Skeletal muscle tissue (tissue), 4 donors: Measurements from ENCODE around the gene SCRN1. TPM values are rescaled to one million over a fixed set of nuclear protein-coding genes. Genes with fewer than 3 reads are reported as not detected.

Source experiments
- H3K27ac ChIP-seq: one replicate; pipeline ENCODE4 v1.7.0; 2013; ENCODE audit warnings: mild to moderate bottlenecking, low read depth, low read length, inconsistent platforms
- H3K27me3 ChIP-seq, 3 donors: one replicate each; pipeline ENCODE4 v1.7.0; 2013; ENCODE audit warnings: low read length in 3 of 3; ENCODE audit not compliant: control insufficient read depth in 3 of 3, insufficient read depth in 3 of 3
- H3K36me3 ChIP-seq, 3 donors: one replicate each; pipeline ENCODE4 v1.7.0; 2013; ENCODE audit warnings: low read length in 3 of 3; ENCODE audit not compliant: control insufficient read depth in 3 of 3, insufficient read depth in 3 of 3
- H3K4me1 ChIP-seq, 3 donors: one replicate each; pipeline ENCODE4 v1.7.0; 2013; ENCODE audit warnings: low read length in 3 of 3, mild to moderate bottlenecking in 3 of 3; ENCODE audit not compliant: control insufficient read depth in 3 of 3, insufficient read depth in 3 of 3
- H3K4me3 ChIP-seq, 3 donors: one replicate each; pipeline ENCODE4 v1.7.0; 2013; ENCODE audit warnings: low read length in 3 of 3
- H3K9ac ChIP-seq, 3 donors: one replicate each; pipeline ENCODE4 v1.7.0; 2013; ENCODE audit warnings: low read length in 3 of 3, mild to moderate bottlenecking in 3 of 3, moderate library complexity in 2 of 3, low read depth in 1 of 3
- H3K9me3 ChIP-seq, 3 donors: one replicate each; pipeline ENCODE4 v1.7.0; 2013; ENCODE audit warnings: low read length in 3 of 3; ENCODE audit not compliant: control insufficient read depth in 3 of 3
- total RNA-seq: library from RNA; depleted of rRNA; stranded (reverse); fragments of >200 nt; gene quantifications from one replicate; pipeline ENCODE4 v1.2.3, GENCODE V29; 2014
- donor health status: Osteomylitis.

The SCRN1 gene
- total RNA-seq, 1 donor from 2014 or later: 20.4 TPM

DNA sequence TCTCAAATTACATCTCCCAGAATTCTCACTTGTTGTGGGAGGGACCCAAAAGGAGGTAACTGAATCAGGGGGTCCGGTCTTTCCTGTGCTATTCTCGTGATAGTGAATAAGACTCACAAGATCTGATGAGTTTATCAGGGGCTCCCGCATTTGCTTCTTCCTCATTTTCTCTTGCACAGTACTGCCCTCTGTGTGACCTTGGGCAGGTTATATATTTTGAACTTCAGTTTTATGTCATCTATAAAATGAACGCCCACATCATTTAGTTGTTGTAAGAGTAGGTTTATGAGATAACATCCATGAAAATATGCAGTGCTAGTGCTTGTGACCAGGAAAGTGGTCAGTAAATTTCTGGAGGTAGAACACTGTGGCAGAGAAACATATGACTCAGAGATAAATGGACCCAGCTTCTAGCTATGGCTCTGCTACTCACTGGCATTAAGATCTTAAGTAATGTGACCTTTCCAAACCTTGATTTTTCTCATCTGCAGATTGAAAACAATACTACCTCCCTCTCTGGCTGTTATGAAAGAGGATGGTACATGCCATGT is 44.3 kb downstream of the SCRN1 start:
- Histone ChIP-seq H3K36me3 (peaks cover 0 to 3% (median 2%) of the 10 kb centered on the region in 3 donors), H3K27me3 (no peaks in the 10 kb centered on the region), H3K27ac (no peak overlapping the region), H3K9ac (no peak overlapping the region), H3K4me3 (no peak overlapping the region), H3K4me1 (no peaks in the 10 kb centered on the region), H3K9me3 (no peaks in the 10 kb centered on the region)

DNA sequence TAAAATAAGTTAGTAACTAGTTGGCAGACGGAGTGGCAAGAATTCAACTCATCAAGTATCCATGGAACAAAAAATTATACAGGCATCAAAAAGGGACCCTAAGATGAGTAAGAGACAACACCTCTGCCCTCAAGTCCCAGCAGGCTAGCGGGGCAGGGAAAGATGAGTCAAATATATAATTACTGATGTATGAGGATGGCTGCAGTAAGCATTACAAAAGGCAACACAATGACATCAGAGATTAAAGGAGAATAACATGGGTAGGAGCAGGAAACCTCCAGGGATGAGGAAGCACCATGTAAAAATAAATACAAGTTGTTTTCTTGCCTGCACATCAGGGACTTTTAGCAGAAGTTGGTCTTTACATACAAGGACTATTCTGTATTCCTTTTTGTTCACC is 49.4 kb downstream of the SCRN1 start:
- Histone ChIP-seq H3K9me3 (no peaks in the 10 kb centered on the region), H3K4me1 (no peaks in the 10 kb centered on the region), H3K9ac (no peak overlapping the region), H3K27ac (no peak overlapping the region), H3K27me3 (no peaks in the 10 kb centered on the region), H3K36me3 (peaks cover 0 to 6% (median 2%) of the 10 kb centered on the region in 3 donors), H3K4me3 (no peak overlapping the region)

DNA sequence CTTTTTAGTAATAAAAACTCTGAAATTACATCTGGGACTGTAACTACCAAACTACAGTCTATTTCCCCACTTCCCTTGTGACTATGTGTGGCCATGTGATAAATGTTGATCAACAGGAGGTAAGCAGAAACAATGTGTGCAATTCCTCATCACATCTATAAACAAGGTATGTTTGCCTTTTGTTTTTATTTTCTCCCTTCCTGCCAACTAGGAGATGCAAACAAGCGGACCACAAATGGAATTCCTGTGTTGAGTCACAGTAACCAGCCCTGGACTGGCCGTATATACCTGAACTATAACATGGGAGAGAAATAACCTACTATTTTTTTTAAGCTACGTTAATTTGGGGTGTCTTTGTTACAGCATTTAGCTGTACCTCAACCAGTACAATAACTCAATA is 52.5 kb downstream of the SCRN1 start:
- no peaks in the 10 kb centered on the region for H3K27me3 ChIP-seq
- H3K27ac ChIP-seq: no peak overlapping the region
- no peak overlapping the region for H3K9ac ChIP-seq
- H3K36me3 ChIP-seq: peaks cover 0 to 8% (median 2%) of the 10 kb centered on the region in 3 donors
- no peaks in the 10 kb centered on the region for H3K9me3 ChIP-seq
- H3K4me1 ChIP-seq: no peaks in the 10 kb centered on the region
- no peak overlapping the region for H3K4me3 ChIP-seq

DNA sequence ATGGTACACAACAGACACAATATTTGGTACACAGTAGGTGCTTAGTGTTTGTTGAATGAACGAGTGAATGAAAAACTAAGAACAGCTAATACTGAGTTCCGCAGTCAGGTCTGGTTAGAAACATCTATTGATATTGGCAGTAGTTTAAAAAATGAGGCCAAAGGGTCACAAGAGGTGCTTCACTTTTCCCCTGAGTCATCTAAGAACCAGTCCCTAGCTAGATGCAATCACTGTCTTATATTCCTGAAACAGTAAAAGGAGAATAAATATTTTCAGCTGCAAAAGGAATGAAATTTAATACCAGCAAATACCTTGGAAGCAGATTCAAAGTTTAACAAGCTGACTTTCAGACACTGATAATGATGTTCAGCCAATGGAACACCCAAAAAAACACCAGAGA is 54.5 kb downstream of the SCRN1 start:
- peaks cover 0 to 5% (median 0%) of the 10 kb centered on the region in 3 donors for H3K27me3 ChIP-seq
- H3K9ac ChIP-seq: no peak overlapping the region
- no peaks in the 10 kb centered on the region for H3K9me3 ChIP-seq
- H3K27ac ChIP-seq: no peak overlapping the region
- no peak overlapping the region for H3K4me3 ChIP-seq
- H3K4me1 ChIP-seq: no peaks in the 10 kb centered on the region
- H3K36me3 ChIP-seq: peaks cover 0 to 8% (median 2%) of the 10 kb centered on the region in 3 donors

DNA sequence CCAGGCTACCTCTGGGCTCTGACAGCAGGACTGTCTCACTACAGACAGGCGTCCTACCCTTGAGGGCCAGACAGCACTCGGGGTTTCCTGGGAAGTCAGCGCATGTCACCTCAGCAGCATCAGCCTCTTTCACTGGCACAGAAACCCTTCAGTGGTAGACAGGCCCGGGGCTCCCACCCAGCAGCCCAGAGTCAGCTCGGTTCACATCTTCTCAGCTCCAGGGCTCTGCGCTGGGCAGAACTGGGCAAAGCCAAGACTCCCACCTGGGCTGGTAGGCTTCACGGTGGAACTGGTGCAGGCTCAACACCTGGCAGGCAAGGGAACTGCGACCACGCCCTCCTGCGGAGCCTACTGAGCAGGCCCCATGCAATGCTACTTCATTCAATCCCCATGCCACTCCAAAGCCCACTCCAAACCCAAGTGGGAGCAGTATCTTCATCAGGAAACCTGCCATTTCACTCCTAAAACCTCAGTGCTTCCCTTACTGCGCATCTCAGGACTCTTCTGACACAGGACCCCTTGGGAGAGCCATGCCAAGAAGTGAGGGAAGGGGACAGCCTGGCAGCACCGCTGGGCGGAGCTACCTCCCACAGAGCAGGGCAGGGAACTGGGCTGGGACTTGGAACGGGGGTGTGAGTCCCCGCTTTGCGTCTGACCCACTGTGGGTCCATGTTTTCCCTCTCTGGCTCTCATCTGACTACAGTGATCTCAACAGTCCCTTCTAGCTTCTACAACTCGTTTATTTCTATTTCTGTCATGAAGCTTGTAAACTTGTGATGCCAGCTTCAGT is 60.4 kb downstream of the SCRN1 start:
- H3K9ac ChIP-seq: no peak overlapping the region
- H3K36me3 ChIP-seq: peaks cover 0 to under 1% (median 0%) of the 10 kb centered on the region in 3 donors
- peaks cover 0 to 5% (median 0%) of the 10 kb centered on the region in 3 donors for H3K27me3 ChIP-seq
- H3K4me1 ChIP-seq: peaks cover 0 to 2% (median 0%) of the 10 kb centered on the region in 3 donors
- no peak overlapping the region for H3K27ac ChIP-seq
- no peak overlapping the region for H3K4me3 ChIP-seq
- H3K9me3 ChIP-seq: no peaks in the 10 kb centered on the region

DNA sequence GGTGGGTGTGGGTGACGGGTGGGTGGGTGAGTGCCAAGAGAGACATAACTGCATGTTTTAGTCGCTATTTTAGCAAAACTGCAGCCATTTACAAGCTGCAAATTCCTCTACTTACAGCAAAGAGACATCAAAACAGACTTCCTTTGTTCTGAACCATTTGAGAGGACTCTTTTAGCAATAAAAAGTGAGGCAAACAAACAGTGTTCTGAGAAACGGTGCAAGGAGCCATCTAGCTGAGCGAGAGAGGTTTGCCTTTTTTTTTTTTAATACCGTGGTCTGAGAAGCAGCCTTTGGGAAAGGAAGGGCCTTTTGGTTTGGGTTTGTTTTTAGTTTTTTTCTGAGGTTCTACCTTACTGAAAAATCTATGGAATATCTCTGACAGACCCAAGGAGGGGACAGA is 62.9 kb downstream of the SCRN1 start:
- Histone ChIP-seq H3K4me1 (peaks cover 0 to 10% (median 0%) of the 10 kb centered on the region in 3 donors), H3K9ac (no peak overlapping the region), H3K27ac (no peak overlapping the region), H3K27me3 (peaks cover 0 to 5% (median 0%) of the 10 kb centered on the region in 3 donors), H3K9me3 (no peaks in the 10 kb centered on the region), H3K4me3 (no peak overlapping the region), H3K36me3 (peaks cover 0 to 5% (median 0%) of the 10 kb centered on the region in 3 donors)

DNA sequence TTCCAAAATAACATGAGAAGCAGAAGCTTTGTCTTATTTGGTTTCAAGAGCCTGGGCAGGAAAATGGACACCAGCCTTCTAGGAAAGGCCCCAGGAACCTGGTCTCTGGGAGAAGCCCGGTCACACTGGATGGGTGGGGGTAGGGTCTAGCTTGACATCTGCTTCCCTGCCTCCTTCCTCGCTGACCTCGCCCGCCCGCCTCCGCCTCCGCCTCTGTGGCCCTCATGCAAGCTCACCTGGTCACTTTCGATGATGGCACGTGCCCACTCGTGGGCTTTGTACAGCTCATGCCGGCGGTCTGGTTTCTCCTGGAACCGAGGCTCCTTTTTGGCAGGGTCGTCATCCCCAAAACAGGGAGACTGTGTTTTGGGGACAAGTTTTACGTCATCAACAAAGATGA is 63.4 kb downstream of the SCRN1 start:
- Histone ChIP-seq H3K4me3 (no peak overlapping the region), H3K9me3 (no peaks in the 10 kb centered on the region), H3K27me3 (peaks cover 0 to 5% (median 0%) of the 10 kb centered on the region in 3 donors), H3K36me3 (peaks cover 0 to 5% (median 0%) of the 10 kb centered on the region in 3 donors), H3K9ac (no peak overlapping the region), H3K4me1 (peaks cover 0 to 10% (median 0%) of the 10 kb centered on the region in 3 donors), H3K27ac (no peak overlapping the region)

DNA sequence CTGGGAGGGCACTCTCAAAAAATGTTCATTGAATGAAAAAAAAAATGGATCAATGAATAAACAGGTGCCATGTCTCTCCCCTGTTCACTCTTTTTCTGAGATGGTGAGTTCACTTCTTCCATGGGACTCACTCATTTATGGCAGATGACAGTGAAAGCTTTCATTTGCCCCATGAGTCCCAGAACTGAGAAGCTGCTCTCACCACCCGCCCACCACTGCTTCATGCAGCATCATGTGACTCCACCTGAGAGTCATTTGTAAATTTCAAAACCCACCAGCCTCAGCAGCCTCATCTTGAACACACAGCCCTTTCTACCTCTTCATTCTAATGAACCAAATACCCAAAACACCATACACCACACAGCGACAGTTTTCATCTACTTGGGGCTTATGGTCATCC is 64.9 kb downstream of the SCRN1 start:
- Histone ChIP-seq H3K27me3 (no peaks in the 10 kb centered on the region), H3K36me3 (peaks cover 0 to 5% (median 2%) of the 10 kb centered on the region in 3 donors), H3K4me1 (peaks cover 0 to 10% (median 0%) of the 10 kb centered on the region in 3 donors), H3K27ac (no peak overlapping the region), H3K9me3 (no peaks in the 10 kb centered on the region), H3K9ac (no peak overlapping the region), H3K4me3 (no peak overlapping the region)

DNA sequence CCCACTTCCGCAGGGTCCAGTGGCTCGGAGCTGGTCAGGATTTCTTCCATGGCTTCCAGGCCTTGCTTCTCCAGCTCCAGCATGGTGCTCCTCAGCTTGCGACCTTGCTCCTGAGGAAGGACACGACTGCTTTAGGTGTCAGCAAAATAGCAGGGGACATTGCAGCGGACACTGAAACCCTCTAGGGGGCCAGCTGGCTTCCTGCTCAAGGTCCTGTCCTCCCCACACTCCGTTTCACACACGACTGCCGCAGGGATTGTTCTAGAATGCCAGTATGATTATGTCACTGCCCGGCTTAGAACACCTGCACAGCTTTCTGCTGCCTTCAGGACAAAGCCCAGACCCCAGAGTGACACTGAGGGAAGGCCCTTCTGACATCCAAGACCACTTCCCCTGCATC is 65.6 kb downstream of the SCRN1 start:
- Histone ChIP-seq H3K36me3 (peaks cover 0 to 5% (median 2%) of the 10 kb centered on the region in 3 donors), H3K4me3 (no peak overlapping the region), H3K27ac (no peak overlapping the region), H3K4me1 (peaks cover 0 to 10% (median 0%) of the 10 kb centered on the region in 3 donors), H3K27me3 (no peaks in the 10 kb centered on the region), H3K9me3 (no peaks in the 10 kb centered on the region), H3K9ac (peak overlapping the region in 1 of 3 donors; percentile 7)
